Measurements from ENCODE around the gene TACSTD2. TPM values are rescaled to one million over a fixed set of nuclear protein-coding genes. Genes with fewer than 3 reads are reported as not detected.
"Not testable (repeated sequence)": the region's sequence is repeated elsewhere in the genome, so short reads cannot be mapped to it uniquely, and the experiment has no call there.

The TACSTD2 gene
- polyA plus RNA-seq, 3 donors, result 3.2 TPM; not detected in 2

DNA sequence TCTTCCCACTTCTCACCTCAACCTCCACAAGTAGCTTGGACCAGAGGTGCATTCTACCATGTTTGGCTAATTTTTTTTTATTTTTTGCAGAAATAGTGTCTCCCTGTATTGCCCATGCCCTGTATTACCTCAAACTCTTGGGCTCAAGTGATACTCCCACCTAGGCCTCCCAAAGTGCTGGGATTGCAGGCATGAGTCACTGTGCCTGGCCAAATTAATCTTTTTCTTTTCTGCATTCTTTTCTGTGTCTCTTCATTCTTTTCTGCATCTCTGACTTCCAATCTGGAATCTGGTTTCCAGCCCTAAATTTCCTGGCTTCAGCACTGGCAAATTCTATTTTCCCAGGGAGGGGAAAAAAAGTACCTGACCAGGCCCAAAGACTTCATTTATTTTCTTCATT lies 31.2 kb upstream of the TACSTD2 start:
- Histone ChIP-seq H3K4me1 (ENCODE audit: control insufficient read depth in 1 of 2, insufficient read depth in 2 of 2, low read length in 2 of 2) (no peaks in the 10 kb centered on the region), H3K36me3 (replicated peaks in 1 of 2; ENCODE audit: control insufficient read depth in 1 of 2, insufficient read depth in 2 of 2, low read length in 2 of 2) (no peaks in the 10 kb centered on the region), H4K20me1 (ENCODE audit: insufficient read depth, low read length) (no peaks in the 10 kb centered on the region), H3K27me3 (ENCODE audit: control insufficient read depth in 2 of 2, insufficient read depth in 2 of 2, low read length in 2 of 2) (no peaks in the 10 kb centered on the region), H3K9me3 (replicated peaks in 1 of 2; ENCODE audit: control insufficient read depth in 1 of 2, insufficient read depth in 1 of 2, low read length in 2 of 2) (peaks cover 13 to 17% of the 10 kb centered on the region in 2 donors), H3K4me3 (replicated peaks in 1 of 3; ENCODE audit: low read depth in 2 of 3, low read length in 3 of 3) (no peak overlapping the region), H3K27ac (ENCODE audit: low read depth in 1 of 2, low read length in 2 of 2) (no peak overlapping the region), H3K4me2 (replicated peaks; ENCODE audit: extremely low read depth, low read length, poor library complexity, severe bottlenecking) (no peak overlapping the region), H2AFZ (ENCODE audit: insufficient read depth, low read depth, low read length, poor library complexity, severe bottlenecking) (no peak overlapping the region), H3K9ac (ENCODE audit: insufficient read depth, low read length, poor library complexity, severe bottlenecking) (no peak overlapping the region), H3K79me2 (ENCODE audit: insufficient read depth, low read length) (no peaks in the 10 kb centered on the region)
- no peak for DNase-seq
- Mint-ChIP-seq H3K4me3 (no peak overlapping the region), H3K27me3 (ENCODE audit: low read depth in 3 of 3) (peaks cover 0 to 2% (median 1%) of the 10 kb centered on the region in 3 donors), H3K9me3 (peaks cover 17 to 30% (median 26%) of the 10 kb centered on the region in 7 donors), H3K4me1 (no peaks in the 10 kb centered on the region), H3K27ac (no peak overlapping the region), H3K36me3 (no peaks in the 10 kb centered on the region)
- intact Hi-C loops (cut with micrococcal nuclease), result no loop called here
- TF ChIP-seq, protein P1, sequence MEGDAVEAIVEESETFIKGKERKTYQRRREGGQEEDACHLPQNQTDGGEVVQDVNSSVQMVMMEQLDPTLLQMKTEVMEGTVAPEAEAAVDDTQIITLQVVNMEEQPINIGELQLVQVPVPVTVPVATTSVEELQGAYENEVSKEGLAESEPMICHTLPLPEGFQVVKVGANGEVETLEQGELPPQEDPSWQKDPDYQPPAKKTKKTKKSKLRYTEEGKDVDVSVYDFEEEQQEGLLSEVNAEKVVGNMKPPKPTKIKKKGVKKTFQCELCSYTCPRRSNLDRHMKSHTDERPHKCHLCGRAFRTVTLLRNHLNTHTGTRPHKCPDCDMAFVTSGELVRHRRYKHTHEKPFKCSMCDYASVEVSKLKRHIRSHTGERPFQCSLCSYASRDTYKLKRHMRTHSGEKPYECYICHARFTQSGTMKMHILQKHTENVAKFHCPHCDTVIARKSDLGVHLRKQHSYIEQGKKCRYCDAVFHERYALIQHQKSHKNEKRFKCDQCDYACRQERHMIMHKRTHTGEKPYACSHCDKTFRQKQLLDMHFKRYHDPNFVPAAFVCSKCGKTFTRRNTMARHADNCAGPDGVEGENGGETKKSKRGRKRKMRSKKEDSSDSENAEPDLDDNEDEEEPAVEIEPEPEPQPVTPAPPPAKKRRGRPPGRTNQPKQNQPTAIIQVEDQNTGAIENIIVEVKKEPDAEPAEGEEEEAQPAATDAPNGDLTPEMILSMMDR (IDR thresholded peaks at IDR 0.05), result no peak

DNA sequence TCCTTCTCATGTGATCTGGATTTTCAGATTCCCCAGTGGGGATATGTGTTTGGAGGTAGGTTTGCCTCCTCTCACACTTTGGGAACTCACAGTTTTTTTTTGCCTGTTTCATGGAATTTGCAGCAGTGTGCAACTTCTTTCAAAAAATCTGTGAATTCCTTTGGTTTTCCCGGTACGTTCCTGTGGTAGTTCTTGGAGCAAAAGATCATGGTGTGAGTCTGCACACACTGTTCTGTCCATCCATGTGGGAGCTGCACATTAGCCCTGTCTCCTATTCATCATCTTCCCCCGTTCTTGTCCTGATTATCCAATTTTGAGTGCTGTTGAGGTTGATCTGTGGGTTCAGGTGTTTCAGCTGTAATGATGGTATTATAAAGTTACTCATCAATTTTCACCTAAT lies 30.3 kb upstream of the TACSTD2 start:
- Mint-ChIP-seq H3K4me3 (no peak overlapping the region), H3K4me1 (no peaks in the 10 kb centered on the region), H3K9me3 (peaks cover 15 to 37% (median 27%) of the 10 kb centered on the region in 7 donors)

DNA sequence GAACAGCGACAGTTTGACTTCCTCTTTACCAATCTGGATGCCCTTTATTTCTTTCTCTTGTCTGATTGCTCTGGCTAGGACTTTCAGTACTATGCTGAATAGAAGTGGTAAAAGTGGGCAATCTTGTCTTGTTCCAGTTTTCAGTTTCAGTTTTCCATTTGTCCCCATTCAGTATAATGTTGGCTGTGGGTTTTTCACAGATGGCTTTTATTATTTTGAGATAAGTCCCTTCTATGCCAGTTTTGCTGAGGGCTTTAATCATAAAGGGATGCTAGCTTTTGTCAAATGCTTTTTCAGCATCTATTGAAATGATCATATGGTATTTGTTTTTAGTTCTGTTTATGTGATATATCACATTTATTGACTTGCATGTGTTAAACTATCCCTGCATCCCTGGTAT lies 24.9 kb upstream of the TACSTD2 start:
- DNase-seq; H3K4me3 ChIP-seq (replicated peaks in 1 of 3; ENCODE audit: low read depth in 2 of 3, low read length in 3 of 3); H3K36me3 ChIP-seq (replicated peaks in 1 of 2; ENCODE audit: control insufficient read depth in 1 of 2, insufficient read depth in 2 of 2, low read length in 2 of 2); H3K27me3 Mint-ChIP-seq (ENCODE audit: low read depth in 3 of 3); H3K36me3 Mint-ChIP-seq; H3K27ac Mint-ChIP-seq; intact Hi-C loops (cut with micrococcal nuclease); H3K27ac ChIP-seq (ENCODE audit: low read depth in 1 of 2, low read length in 2 of 2); H3K79me2 ChIP-seq (ENCODE audit: insufficient read depth, low read length); H3K4me2 ChIP-seq (replicated peaks; ENCODE audit: extremely low read depth, low read length, poor library complexity, severe bottlenecking); H3K9ac ChIP-seq (ENCODE audit: insufficient read depth, low read length, poor library complexity, severe bottlenecking); H2AFZ ChIP-seq (ENCODE audit: insufficient read depth, low read depth, low read length, poor library complexity, severe bottlenecking); H3K4me3 Mint-ChIP-seq; H4K20me1 ChIP-seq (ENCODE audit: insufficient read depth, low read length); H3K27me3 ChIP-seq (ENCODE audit: control insufficient read depth in 2 of 2, insufficient read depth in 2 of 2, low read length in 2 of 2): not testable (repeated sequence)
- H3K9me3 ChIP-seq (replicated peaks in 1 of 2; ENCODE audit: control insufficient read depth in 1 of 2, insufficient read depth in 1 of 2, low read length in 2 of 2), result peaks cover 9 to 17% of the 10 kb centered on the region in 2 donors
- Mint-ChIP-seq H3K4me1 (peaks cover 15% of the 10 kb centered on the region), H3K9me3 (peaks cover 10 to 40% (median 26%) of the 10 kb centered on the region in 7 donors)
- peaks cover 9 to 16% of the 10 kb centered on the region in 2 donors for H3K4me1 ChIP-seq (ENCODE audit: control insufficient read depth in 1 of 2, insufficient read depth in 2 of 2, low read length in 2 of 2)
- no CpG with 5 or more reads among the region's 1 CpG for WGBS (ENCODE audit: insufficient coverage)

More for the DNA sequence above, 30.3 kb upstream of the TACSTD2 start:
- Mint-ChIP-seq H3K27me3 (ENCODE audit: low read depth in 3 of 3) (peaks cover 0 to 2% (median 1%) of the 10 kb centered on the region in 3 donors), H3K27ac (no peak overlapping the region), H3K36me3 (no peaks in the 10 kb centered on the region)
- no peak overlapping the region for H3K27ac ChIP-seq (ENCODE audit: low read depth in 1 of 2, low read length in 2 of 2)
- no peaks in the 10 kb centered on the region for H3K4me1 ChIP-seq (ENCODE audit: control insufficient read depth in 1 of 2, insufficient read depth in 2 of 2, low read length in 2 of 2)
- H3K36me3 ChIP-seq (replicated peaks in 1 of 2; ENCODE audit: control insufficient read depth in 1 of 2, insufficient read depth in 2 of 2, low read length in 2 of 2), result no peaks in the 10 kb centered on the region
- H3K9ac ChIP-seq (ENCODE audit: insufficient read depth, low read length, poor library complexity, severe bottlenecking), result no peak overlapping the region
- intact Hi-C loops (cut with micrococcal nuclease), result no loop called here
- no peaks in the 10 kb centered on the region for H3K27me3 ChIP-seq (ENCODE audit: control insufficient read depth in 2 of 2, insufficient read depth in 2 of 2, low read length in 2 of 2)
- TF ChIP-seq, protein P1 (IDR thresholded peaks at IDR 0.05), result no peak
- H3K9me3 ChIP-seq (replicated peaks in 1 of 2; ENCODE audit: control insufficient read depth in 1 of 2, insufficient read depth in 1 of 2, low read length in 2 of 2), result peaks cover 11 to 17% of the 10 kb centered on the region in 2 donors
- no peak for DNase-seq
- no peak overlapping the region for H2AFZ ChIP-seq (ENCODE audit: insufficient read depth, low read depth, low read length, poor library complexity, severe bottlenecking)
- no peak overlapping the region for H3K4me2 ChIP-seq (replicated peaks; ENCODE audit: extremely low read depth, low read length, poor library complexity, severe bottlenecking)
- no peak overlapping the region for H3K4me3 ChIP-seq (replicated peaks in 1 of 3; ENCODE audit: low read depth in 2 of 3, low read length in 3 of 3)
- WGBS (ENCODE audit: insufficient coverage), result no CpG with 5 or more reads among the region's 3 CpGs
- no peaks in the 10 kb centered on the region for H4K20me1 ChIP-seq (ENCODE audit: insufficient read depth, low read length)
- H3K79me2 ChIP-seq (ENCODE audit: insufficient read depth, low read length), result no peaks in the 10 kb centered on the region

Data from CD14-positive monocyte (primary cell).